Suprapubic skin (tissue), 4 donors: Measurements from ENCODE around the gene RPL37. TPM values are rescaled to one million over a fixed set of nuclear protein-coding genes. Genes with fewer than 3 reads are reported as not detected.
"Not testable (repeated sequence)": the region's sequence is repeated elsewhere in the genome, so short reads cannot be mapped to it uniquely, and the experiment has no call there.

Experiments used
- DNase-seq, 2 donors: peaks; one replicate each; pipeline ENCODE4 v3.0.0-alpha.2; 2019; ENCODE audit warnings: low spot score in 2 of 2
- H3K27ac ChIP-seq: fragments of 200-600 bp; sonication (generic); one replicate; pipeline ENCODE4 v1.5.1; 2019
- H3K27me3 ChIP-seq: fragments of 200-600 bp; sonication (generic); one replicate; pipeline ENCODE4 v1.5.1; 2019
- H3K36me3 ChIP-seq: fragments of 200-600 bp; sonication (generic); one replicate; pipeline ENCODE4 v1.5.1; 2019
- H3K4me1 ChIP-seq: fragments of 200-600 bp; sonication (generic); one replicate; pipeline ENCODE4 v1.5.1; 2019
- H3K4me3 ChIP-seq: fragments of 200-600 bp; sonication (generic); one replicate; pipeline ENCODE4 v1.5.1; 2019; ENCODE audit warnings: mild to moderate bottlenecking
- H3K9me3 ChIP-seq: fragments of 200-600 bp; sonication (generic); one replicate; pipeline ENCODE4 v1.5.1; 2019
- EP300 ChIP-seq: sonication (generic); formaldehyde crosslinking; IDR thresholded peaks from one replicate; pipeline ENCODE4 v1.6.1; 2017; ENCODE audit warnings: antibody characterized with exemption
- POLR2A ChIP-seq, 2 donors: fragments of 450-650 bp; IDR thresholded peaks; one replicate each; pipeline ENCODE4 v1.6.1; 2017; ENCODE audit warnings: antibody characterized with exemption in 2 of 2, mild to moderate bottlenecking in 2 of 2, moderate library complexity in 2 of 2
- POLR2AphosphoS5 ChIP-seq, 3 donors: sonication (generic); formaldehyde crosslinking; IDR thresholded peaks; one replicate each; pipeline ENCODE4 v1.6.1; 2017; ENCODE audit warnings: antibody characterized with exemption in 3 of 3
- WGBS: methylation state at CpG from one replicate; pipeline ENCODE4 v1.1.5; 2018; 5-methylcytosine and 5-hydroxymethylcytosine counted together
- total RNA-seq, 4 donors: library from RNA; depleted of rRNA; stranded (reverse); fragments of >200 nt; gene quantifications; one replicate each; pipeline ENCODE4 v1.1.0, GENCODE V29; 2016
- TF ChIP-seq, protein P1 (sequence below), 2 donors: fragments of 200-600 bp in 1 of 2; fragments of 450-650 bp in 1 of 2; sonication (generic) in 1 of 2; IDR thresholded peaks; one replicate each; pipeline ENCODE4 v1.5.1; 2016 to 2019; ENCODE audit warnings: antibody characterized with exemption in 2 of 2, mild to moderate bottlenecking in 1 of 2, moderate library complexity in 1 of 2

RPL37 gene
- total RNA-seq, 4 donors from 2014 or later = 242 to 737 (median 403) TPM

DNA sequence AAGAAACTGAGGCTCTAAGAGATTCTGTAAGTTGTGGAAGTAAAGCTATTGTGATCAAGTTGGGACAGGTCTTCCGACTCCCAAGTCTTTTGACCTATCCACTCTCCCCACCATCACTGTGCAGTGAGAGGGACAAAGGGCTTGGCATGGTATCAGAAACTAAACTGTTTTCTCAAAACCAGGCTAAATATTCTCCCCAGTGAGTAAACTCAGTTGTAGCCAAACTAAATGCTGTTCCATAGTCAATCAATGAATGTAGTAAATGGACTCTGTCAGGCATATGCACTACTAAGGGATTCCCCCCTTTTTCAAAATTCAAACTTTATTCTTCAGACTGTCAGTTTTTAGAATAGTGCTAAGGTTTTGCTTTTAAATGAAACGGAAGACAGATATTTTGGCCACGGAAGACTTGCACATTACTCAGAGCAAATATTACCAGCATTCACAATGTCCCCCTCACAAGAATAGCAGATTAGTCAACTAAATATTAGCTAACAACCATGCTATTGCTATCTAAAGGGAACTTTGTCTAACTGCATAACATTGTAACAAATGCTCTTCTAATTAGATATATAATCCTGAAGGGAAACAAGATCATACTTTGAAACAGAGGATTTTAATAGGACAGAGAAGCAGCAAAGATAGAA lies 44.0 kb downstream of the RPL37 start:
- 68% methylated on average over 3 of the region's 3 CpGs for WGBS
- no peaks in the 10 kb centered on the region for H3K27me3 ChIP-seq
- H3K4me3 ChIP-seq = no peak overlapping the region
- H3K36me3 ChIP-seq = peaks cover 5% of the 10 kb centered on the region
- TF ChIP-seq POLR2A (IDR thresholded peaks at IDR 0.05) (no peak), EP300 (no peak), POLR2AphosphoS5 (IDR thresholded peaks at IDR 0.05) (no peak)
- TF ChIP-seq, protein P1, sequence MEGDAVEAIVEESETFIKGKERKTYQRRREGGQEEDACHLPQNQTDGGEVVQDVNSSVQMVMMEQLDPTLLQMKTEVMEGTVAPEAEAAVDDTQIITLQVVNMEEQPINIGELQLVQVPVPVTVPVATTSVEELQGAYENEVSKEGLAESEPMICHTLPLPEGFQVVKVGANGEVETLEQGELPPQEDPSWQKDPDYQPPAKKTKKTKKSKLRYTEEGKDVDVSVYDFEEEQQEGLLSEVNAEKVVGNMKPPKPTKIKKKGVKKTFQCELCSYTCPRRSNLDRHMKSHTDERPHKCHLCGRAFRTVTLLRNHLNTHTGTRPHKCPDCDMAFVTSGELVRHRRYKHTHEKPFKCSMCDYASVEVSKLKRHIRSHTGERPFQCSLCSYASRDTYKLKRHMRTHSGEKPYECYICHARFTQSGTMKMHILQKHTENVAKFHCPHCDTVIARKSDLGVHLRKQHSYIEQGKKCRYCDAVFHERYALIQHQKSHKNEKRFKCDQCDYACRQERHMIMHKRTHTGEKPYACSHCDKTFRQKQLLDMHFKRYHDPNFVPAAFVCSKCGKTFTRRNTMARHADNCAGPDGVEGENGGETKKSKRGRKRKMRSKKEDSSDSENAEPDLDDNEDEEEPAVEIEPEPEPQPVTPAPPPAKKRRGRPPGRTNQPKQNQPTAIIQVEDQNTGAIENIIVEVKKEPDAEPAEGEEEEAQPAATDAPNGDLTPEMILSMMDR (IDR thresholded peaks at IDR 0.05) = no peak
- no peak overlapping the region for H3K27ac ChIP-seq
- no peak for DNase-seq
- H3K4me1 ChIP-seq = peaks cover 15% of the 10 kb centered on the region
- H3K9me3 ChIP-seq = no peaks in the 10 kb centered on the region

DNA sequence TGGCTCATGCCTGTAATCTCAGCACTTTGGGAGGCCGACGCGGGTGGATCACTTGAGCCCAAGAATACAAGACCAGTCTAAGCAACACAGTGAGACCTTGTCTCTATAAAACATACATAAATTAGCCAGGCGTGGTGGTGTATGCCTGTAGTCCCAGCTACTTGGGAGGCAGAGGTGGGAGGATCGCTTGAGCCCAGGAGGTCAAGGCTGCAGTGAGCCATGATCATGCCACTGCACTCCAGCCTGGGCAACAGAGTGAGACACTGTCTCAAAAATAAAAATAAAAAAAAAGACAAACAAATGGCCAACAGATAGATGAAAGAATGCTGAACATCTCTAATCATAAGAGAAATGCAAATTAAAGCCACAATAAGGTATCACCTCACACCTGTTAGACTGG lies 46.1 kb downstream of the RPL37 start:
- WGBS = 95% methylated on average over 5 of the region's 5 CpGs
- H3K27ac ChIP-seq, DNase-seq, H3K4me3 ChIP-seq, H3K27me3 ChIP-seq, H3K9me3 ChIP-seq, H3K4me1 ChIP-seq, H3K36me3 ChIP-seq: not testable (repeated sequence)

DNA sequence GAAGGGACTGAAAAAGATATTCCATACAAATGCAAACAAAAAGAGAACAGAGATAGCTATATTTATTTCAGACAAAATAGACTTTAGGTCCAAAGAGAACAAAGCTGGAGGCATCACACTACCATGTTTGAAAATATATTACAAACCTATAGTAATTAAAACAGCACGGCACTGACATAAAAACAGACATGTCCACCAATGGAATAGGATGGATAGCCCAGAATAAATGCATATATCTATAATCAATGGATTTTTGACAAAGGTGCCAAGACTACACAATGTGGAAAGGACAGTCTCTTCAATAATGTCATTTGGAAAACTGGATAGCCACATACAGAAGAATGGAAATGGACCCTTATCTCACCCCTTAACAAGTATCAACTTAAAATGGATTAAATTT lies 47.0 kb downstream of the RPL37 start:
- 97% methylated on average over 1 of the region's 1 CpG for WGBS
- no peak for DNase-seq
- no peak for TF ChIP-seq EP300
- TF ChIP-seq, protein P1 (IDR thresholded peaks at IDR 0.05) = no peak
- TF ChIP-seq POLR2A (IDR thresholded peaks at IDR 0.05) = no peak

DNA sequence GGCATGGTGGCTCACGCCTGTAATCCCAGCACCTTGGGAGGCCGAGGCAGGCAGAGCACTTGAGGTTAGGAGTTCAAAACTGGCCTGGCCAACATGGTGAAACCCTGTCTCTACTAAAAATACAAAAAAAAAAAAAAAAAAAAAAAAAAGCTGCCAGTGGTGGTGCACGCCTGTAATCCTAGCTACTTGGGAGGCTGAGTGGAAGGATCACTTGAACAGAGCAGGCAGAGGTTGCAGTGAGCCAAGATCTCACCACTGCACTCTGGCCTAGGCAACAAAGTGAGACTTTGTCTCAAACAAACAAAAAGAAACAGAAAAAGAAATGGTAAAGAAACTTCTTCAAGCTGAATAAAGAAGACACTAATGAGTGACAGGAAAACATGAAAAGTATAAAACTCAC lies 48.4 kb downstream of the RPL37 start:
- DNase-seq, H3K9me3 ChIP-seq, H3K27me3 ChIP-seq, H3K4me3 ChIP-seq, H3K27ac ChIP-seq, H3K4me1 ChIP-seq, H3K36me3 ChIP-seq: not testable (repeated sequence)
- 100% methylated on average over 3 of the region's 3 CpGs for WGBS

More for the DNA sequence above, 47.0 kb downstream of the RPL37 start:
- no peak overlapping the region for H3K4me3 ChIP-seq
- H3K4me1 ChIP-seq = peaks cover 7% of the 10 kb centered on the region
- H3K27me3 ChIP-seq = no peaks in the 10 kb centered on the region
- no peaks in the 10 kb centered on the region for H3K9me3 ChIP-seq
- peaks cover 3% of the 10 kb centered on the region for H3K36me3 ChIP-seq
- no peak overlapping the region for H3K27ac ChIP-seq

DNA sequence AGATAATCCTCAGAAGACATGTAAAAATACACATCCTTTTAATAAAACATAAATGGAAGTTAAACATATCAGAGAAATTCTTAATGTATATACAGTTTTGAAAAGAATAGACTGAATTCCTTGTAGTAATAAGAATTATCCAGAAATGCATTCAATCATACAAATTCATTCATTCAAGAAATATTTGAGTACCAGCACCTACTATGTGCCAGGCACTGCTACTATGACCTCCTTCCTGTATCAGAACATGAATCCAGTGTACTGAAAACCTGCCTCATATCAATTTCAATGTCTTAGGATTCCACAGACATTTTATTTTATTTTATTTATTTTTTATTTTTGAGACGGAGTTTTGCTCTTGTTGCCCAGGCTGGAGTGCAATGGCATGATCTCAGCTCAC lies 50.1 kb downstream of the RPL37 start:
- H3K27me3 ChIP-seq = no peaks in the 10 kb centered on the region
- H3K4me1 ChIP-seq = peaks cover 7% of the 10 kb centered on the region
- H3K9me3 ChIP-seq = no peaks in the 10 kb centered on the region
- 91% methylated on average over 1 of the region's 1 CpG for WGBS
- no peak for TF ChIP-seq POLR2AphosphoS5 (IDR thresholded peaks at IDR 0.05)
- no peak for TF ChIP-seq EP300
- no peak for DNase-seq
- no peak overlapping the region for H3K27ac ChIP-seq
- no peak overlapping the region for H3K4me3 ChIP-seq
- peaks cover 3% of the 10 kb centered on the region for H3K36me3 ChIP-seq

DNA sequence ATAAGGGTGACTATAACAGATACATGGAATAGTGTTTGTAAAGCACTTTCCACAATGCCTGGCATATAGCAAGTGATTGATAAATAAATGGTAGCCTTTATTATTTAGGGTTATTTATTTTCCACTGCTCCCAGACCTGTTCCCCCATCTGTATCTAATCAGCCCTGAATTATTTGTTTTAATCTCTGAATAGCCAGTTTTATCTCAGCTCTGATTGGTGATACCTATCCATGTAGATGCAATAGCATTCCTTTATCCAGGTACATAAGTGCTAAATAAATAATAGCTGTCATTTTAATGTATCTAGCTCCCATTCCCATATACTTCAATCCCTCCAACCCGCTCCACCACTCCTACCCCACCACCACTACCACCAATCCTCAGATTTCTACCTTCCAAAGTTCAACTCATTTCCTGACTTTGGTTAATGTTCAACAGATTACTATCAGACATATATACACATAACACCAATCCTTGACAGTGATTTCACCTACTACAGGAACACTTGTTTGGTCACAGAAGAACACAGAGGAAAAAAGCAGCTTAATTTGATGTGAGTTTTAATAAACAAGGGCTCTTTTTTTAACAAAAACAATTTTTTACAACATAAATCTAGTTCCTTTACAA lies 50.9 kb downstream of the RPL37 start:
- Histone ChIP-seq H3K27ac (no peak overlapping the region), H3K4me1 (peaks cover 7% of the 10 kb centered on the region)

More for the DNA sequence above, 50.9 kb downstream of the RPL37 start:
- DNase-seq = no peak
- H3K4me3 ChIP-seq = no peak overlapping the region
- no peak for TF ChIP-seq POLR2A (IDR thresholded peaks at IDR 0.05)
- TF ChIP-seq, protein P1 (IDR thresholded peaks at IDR 0.05) = no peak
- no peak for TF ChIP-seq POLR2AphosphoS5 (IDR thresholded peaks at IDR 0.05)
- no peak for TF ChIP-seq EP300
- no peaks in the 10 kb centered on the region for H3K9me3 ChIP-seq
- peaks cover 3% of the 10 kb centered on the region for H3K36me3 ChIP-seq
- 83% methylated on average over 1 of the region's 1 CpG for WGBS
- H3K27me3 ChIP-seq = no peaks in the 10 kb centered on the region
